ENCODE data around the gene CALM3.

The CALM3 gene

DNA sequence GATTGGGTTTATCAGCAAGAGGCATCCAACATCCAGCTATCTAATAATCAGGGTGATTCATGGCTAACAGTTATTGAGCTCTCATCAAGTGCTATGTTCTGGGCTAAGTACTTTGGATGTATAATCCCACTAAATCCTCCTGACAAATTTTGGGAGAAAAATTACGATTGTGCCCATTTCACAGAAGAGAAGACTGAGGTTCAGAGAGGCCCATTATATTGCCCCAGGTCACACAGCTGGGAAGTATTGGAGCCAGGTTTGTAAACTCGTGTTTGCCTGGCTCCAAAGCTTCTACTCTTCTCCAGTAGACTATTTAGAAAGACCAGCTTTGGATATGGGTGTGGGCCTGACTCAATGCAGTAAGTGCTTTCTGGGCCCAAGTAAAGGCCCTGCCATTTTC lies 20.9 kb upstream of the CALM3 start:
- in situ Hi-C loops (cut with MboI; ENCODE audit: low pct_unique_long_range_greater_than_20kb, low sequenced_read_pairs, unreplicated experiment) = no loop called here
- DNase-seq (ENCODE audit: low spot score) = no peak
- TF ChIP-seq, protein P1, sequence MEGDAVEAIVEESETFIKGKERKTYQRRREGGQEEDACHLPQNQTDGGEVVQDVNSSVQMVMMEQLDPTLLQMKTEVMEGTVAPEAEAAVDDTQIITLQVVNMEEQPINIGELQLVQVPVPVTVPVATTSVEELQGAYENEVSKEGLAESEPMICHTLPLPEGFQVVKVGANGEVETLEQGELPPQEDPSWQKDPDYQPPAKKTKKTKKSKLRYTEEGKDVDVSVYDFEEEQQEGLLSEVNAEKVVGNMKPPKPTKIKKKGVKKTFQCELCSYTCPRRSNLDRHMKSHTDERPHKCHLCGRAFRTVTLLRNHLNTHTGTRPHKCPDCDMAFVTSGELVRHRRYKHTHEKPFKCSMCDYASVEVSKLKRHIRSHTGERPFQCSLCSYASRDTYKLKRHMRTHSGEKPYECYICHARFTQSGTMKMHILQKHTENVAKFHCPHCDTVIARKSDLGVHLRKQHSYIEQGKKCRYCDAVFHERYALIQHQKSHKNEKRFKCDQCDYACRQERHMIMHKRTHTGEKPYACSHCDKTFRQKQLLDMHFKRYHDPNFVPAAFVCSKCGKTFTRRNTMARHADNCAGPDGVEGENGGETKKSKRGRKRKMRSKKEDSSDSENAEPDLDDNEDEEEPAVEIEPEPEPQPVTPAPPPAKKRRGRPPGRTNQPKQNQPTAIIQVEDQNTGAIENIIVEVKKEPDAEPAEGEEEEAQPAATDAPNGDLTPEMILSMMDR (IDR thresholded peaks at IDR 0.05; ENCODE audit: extremely low read depth, insufficient read depth, missing control alignments) = no peak

GRCh38 chr19:46585539-46585938 lies 15.6 kb upstream of the CALM3 start:
- no peak for DNase-seq (ENCODE audit: low spot score)
- TF ChIP-seq, protein P1 (IDR thresholded peaks at IDR 0.05; ENCODE audit: extremely low read depth, insufficient read depth, missing control alignments) = no peak
- in situ Hi-C loops (cut with MboI; ENCODE audit: low pct_unique_long_range_greater_than_20kb, low sequenced_read_pairs, unreplicated experiment) = no loop called here

DNA sequence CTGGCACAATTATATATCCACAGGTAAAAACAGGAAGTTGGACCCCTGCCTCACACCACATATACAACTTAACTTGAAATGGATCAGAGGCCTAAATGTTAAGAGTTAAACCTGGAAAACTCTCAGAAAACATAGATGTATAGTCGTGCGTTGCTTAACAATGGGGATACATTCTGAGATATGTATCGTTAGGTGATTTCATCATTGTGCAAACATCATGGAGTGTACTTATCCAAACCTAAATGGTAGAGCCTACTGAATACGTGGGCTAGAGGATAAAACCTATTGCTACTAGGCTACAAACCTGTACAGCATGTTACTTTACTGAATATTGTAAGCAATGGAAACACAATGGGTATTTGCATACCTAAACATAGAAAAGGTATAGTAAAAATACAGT lies 14.8 kb upstream of the CALM3 start:
- in situ Hi-C loops (cut with MboI; ENCODE audit: low pct_unique_long_range_greater_than_20kb, low sequenced_read_pairs, unreplicated experiment) = no loop called here
- no peak for DNase-seq (ENCODE audit: low spot score)
- TF ChIP-seq, protein P1 (IDR thresholded peaks at IDR 0.05; ENCODE audit: extremely low read depth, insufficient read depth, missing control alignments) = no peak

- TF ChIP-seq, protein P1 (IDR thresholded peaks at IDR 0.05; ENCODE audit: extremely low read depth, insufficient read depth, missing control alignments) = no peak
- in situ Hi-C loops (cut with MboI; ENCODE audit: low pct_unique_long_range_greater_than_20kb, low sequenced_read_pairs, unreplicated experiment) = no loop called here
- no peak for DNase-seq (ENCODE audit: low spot score)
Observed at GRCh38 chr19:46587861-46588260, 13.3 kb upstream of the CALM3 start.

DNA sequence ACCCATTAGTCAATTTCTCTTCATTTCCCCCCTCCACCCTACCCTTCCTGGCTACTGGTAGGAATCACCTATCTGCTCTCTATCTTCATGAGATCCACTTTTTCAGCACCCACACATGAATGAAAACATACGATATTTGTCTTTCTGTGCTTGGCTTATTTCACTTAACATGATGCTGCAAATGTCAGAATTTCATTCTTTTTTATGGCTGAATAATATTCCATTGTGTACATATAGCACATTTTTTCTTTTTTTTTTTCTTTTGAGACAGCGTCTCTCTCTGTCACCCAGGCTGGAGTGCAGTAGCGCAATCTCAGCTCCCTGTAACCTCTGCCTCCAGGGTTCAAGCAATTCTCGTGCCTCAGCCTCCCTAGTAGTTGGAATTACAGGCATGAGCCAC lies 9.9 kb upstream of the CALM3 start:
- in situ Hi-C loops (cut with MboI; ENCODE audit: low pct_unique_long_range_greater_than_20kb, low sequenced_read_pairs, unreplicated experiment) = no loop called here
- DNase-seq (ENCODE audit: low spot score) = no peak
- TF ChIP-seq, protein P1 (IDR thresholded peaks at IDR 0.05; ENCODE audit: extremely low read depth, insufficient read depth, missing control alignments) = no peak

DNA sequence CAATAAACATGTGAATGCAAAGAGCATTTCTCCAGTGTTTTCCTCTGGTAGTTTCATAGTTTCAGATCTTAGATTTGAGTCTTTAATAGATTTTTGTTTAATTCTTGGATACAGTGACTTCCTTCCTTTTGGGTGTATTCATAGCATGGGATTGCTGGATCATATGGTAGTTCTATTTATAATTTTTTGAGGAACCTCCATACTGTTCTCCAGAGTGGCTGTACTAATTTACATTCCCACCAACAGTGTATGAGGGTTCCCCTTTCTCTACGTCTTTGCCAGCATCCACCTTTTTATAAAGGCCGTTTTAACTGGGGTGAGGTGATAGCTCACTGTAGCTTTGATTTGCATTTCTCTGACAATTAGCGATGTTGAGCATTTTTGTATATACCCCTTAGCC lies 9.3 kb upstream of the CALM3 start:
- in situ Hi-C loops (cut with MboI; ENCODE audit: low pct_unique_long_range_greater_than_20kb, low sequenced_read_pairs, unreplicated experiment) = no loop called here
- TF ChIP-seq, protein P1 (IDR thresholded peaks at IDR 0.05; ENCODE audit: extremely low read depth, insufficient read depth, missing control alignments) = no peak
- no peak for DNase-seq (ENCODE audit: low spot score)

DNA sequence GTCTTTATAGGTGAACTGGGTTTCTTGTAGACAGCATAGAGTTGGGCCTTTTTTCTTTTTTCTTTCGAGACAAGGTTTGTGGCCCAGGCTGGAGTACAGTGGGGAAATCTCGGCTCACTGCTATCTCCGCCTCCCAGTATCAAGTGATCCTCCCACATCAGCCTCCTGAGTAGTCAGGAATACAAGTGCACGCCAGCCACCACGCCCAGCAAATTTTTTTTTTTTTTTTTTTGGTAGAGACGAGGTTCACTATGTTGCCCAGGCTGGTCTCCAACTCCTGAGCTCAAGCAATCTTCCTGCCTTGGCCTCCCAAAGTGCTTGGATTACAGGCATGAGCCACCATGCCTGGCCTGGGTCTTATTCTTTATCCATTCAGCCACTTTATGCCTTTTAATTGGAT lies 5.1 kb upstream of the CALM3 start:
- in situ Hi-C loops (cut with MboI; ENCODE audit: low pct_unique_long_range_greater_than_20kb, low sequenced_read_pairs, unreplicated experiment) = no loop called here
- DNase-seq (ENCODE audit: low spot score) = no peak
- TF ChIP-seq, protein P1 (IDR thresholded peaks at IDR 0.05; ENCODE audit: extremely low read depth, insufficient read depth, missing control alignments) = no peak
